GM10266 (cell line): ENCODE measurements around the gene EPB41L1.

Source experiments
- DNase-seq: peaks from one replicate; pipeline ENCODE4 v3.0.0; 2012; ENCODE audit errors: extremely low spot score
- CTCF ChIP-seq: IDR thresholded peaks from 2 replicates; pipeline ENCODE4 v1.5.1; 2012; ENCODE audit warnings: mild to moderate bottlenecking, low read depth; ENCODE audit not compliant: control insufficient read depth, insufficient read depth; ENCODE audit errors: missing control alignments

The EPB41L1 gene

GRCh38 chr20:36155629-36155971 is 1.1 kb downstream of the EPB41L1 start:
- no peak for DNase-seq
- no peak for TF ChIP-seq CTCF

- TF ChIP-seq CTCF, result no peak
- DNase-seq, result no peak
Observed at GRCh38 chr20:36155991-36156390, 1.5 kb downstream of the EPB41L1 start.

- no peak for TF ChIP-seq CTCF
- no peak for DNase-seq
Observed at GRCh38 chr20:36157610-36158009, 3.1 kb downstream of the EPB41L1 start.

- no peak for DNase-seq
- no peak for TF ChIP-seq CTCF
Observed at GRCh38 chr20:36158160-36158741, 3.7 kb downstream of the EPB41L1 start.

- no peak for DNase-seq
- no peak for TF ChIP-seq CTCF
Observed at GRCh38 chr20:36159833-36160232, 5.3 kb downstream of the EPB41L1 start.

GRCh38 chr20:36162272-36162966 is 7.9 kb downstream of the EPB41L1 start:
- DNase-seq, result no peak
- TF ChIP-seq CTCF, result no peak

- no peak for DNase-seq
- TF ChIP-seq CTCF, result no peak
Observed at GRCh38 chr20:36167902-36168503, 13.5 kb downstream of the EPB41L1 start.
